Measurements from ENCODE around the gene NALCN.

- no peak for TF ChIP-seq CTCF (IDR thresholded peaks at IDR 0.05)
- TF ChIP-seq POLR2A (IDR thresholded peaks at IDR 0.05) = no peak
- no peak for TF ChIP-seq POLR2AphosphoS5 (IDR thresholded peaks at IDR 0.05)
Measured at GRCh38 chr13:101326710-101327109, 89.6 kb downstream of the NALCN start.

All from prostate gland (tissue), 2 donors.